SK-N-DZ (cell line): ENCODE results near the gene FSD1.
A peak's percentile ranks its signal among the peaks of the same experiment; 100 is the strongest.

ENCODE experiments used
- DNase-seq: peaks from one replicate; pipeline ENCODE4 v3.0.0-alpha.2; 2015; ENCODE audit warnings: low spot score

FSD1 gene

DNA sequence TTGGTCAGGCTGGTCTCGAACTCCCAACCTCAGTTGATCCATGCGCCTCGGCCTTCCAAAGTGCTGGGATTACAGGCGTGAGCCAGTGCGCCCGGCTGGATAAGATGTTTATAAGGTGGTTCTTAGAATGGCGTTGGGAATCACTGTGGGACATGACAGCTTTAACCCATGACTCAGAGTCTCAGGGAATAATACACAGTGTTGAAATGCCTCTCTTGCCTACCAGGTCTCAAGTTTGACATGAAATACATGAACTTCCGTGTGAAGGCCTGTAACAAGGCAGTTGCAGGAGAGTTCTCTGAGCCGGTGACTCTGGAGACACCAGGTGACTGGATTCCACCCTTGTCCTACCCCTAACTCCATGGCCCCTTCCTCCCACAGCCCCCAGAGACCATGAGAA is 12.6 kb downstream of the FSD1 start:
- no peak for DNase-seq

DNA sequence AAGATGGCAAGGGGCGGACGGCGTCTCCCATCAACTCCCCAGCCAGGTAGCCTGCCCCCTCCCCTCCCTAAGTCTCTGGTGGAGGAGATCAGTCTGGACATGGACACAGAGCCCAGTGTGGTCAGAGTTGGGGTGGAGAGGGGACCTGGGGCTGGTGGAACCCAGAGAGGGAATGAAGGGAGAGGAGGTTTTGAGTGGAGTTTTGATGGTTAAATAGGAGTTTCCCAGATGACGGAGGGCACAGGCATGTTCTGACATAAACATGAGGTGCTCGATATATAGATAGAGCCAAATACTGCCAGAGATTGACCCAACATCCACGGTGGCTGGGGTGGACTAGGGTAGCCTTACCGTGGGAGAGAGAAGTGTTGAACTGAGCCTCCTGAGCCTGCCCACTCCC is 14.1 kb downstream of the FSD1 start:
- DNase-seq, result no peak

DNA sequence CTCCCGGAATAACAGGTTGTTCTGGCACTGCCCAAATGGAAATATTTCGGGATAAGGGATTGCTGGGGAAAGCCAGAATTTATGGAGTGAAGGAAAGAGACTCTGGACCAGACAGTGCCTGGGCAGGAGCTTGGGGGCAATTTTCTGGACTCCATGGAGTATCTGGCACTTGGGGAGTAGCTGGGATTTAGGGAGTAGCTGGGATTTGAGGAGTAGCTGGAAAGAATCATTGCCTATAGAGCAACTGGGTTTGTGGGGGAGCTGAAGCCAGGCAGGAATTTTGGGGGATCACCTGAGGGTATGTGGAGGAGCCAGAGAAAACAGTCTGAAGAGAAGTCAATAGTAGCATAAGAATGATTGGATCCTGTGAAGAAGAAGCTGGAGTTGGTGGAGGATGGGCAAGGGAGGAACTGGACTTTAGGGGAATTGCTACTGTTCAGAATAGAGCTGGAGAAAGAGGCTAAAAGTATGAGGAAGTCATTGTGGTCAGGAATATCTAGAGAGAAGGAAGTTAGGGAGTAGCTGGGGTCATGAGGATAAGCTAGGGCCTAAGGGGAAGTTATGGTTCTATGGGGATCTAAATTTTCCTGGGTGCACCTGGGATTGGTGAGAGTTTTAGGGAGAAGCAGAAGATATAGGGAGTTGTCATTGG is 14.8 kb downstream of the FSD1 start:
- DNase-seq, result no peak

DNA sequence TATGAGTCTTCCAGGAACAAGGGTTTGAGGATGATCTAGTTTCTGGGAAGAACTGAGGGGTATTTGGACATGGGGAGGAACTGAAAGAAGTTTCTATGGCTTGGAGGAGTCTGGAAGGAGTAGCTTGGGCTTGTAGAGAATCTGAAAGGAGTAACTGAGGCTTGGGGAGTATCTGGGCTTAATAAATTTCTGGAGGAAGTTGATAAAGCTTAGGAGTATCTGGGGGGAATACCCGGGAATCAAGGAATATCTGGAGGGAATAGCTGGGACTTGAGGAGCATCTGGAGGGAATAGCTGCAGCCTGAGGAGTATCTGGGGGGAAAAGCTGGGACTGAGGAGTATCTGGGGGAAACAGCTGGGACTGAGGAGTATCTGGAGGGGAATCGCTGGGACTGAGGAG is 16.0 kb downstream of the FSD1 start:
- DNase-seq, result no peak

DNA sequence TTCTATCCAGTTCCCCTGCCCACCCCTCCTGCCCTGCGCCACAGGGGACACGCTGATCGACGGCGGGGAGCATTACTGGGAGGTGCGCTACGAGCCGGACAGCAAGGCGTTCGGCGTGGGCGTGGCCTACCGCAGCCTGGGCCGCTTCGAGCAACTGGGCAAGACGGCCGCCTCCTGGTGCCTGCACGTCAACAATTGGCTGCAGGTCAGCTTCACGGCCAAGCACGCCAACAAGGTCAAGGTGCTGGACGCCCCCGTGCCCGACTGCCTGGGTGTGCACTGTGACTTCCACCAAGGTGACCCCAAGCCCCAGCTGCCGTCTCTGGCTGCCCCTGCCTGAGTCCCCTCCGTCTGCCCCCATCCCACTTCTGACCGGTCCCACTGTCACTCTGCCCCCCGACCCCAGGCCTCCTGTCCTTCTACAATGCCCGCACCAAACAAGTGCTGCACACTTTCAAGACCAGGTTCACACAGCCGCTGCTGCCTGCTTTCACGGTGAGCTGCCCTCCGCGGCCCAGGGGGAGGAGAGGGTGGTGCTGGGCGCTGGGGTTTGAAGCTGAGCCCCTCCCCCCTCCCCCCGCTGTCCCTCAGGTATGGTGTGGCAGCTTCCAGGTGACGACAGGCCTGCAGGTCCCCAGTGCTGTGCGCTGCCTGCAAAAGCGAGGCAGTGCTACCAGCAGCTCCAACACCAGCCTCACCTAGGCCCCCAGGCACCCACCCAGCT is 18.7 kb downstream of the FSD1 start:
- DNase-seq, result no peak

DNA sequence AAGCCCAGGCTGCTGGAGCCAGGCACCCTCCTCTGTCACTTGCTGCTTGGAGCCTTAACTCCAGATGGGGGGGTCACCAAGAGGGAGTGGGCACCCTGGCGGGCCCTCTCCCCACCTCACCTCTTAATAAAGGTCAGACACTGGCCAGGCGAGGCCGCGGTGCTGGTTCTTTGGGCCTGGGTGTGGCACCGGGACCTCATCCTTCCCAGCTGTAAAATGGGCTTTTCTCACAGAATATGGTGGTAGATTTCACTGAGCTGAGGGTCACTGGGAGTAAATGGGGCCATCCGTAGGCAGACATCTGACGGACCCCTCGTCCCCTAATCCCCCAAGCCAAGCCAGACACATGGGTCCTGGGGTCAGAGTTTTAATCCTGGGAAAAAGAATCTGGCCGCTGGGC is 19.3 kb downstream of the FSD1 start:
- DNase-seq, result no peak

DNA sequence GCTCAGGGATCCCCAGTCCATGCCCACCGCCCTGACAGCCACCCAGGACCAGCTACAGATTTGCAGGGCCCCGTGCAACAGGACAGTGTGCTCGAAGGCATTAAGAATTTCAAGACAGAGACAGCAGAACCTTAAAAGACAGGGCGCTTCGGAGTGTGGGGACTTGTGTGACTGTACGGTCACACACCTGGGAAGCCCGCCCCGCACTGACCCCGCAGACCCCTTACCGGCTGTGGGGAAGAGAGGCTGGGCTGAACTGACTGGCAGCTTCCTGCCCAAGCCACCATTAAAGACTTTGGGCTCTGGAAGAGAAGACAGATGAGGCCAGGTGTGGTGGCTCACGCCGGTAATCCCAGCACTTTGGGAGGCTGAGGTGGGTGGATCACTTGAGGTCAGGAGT is 19.8 kb downstream of the FSD1 start:
- no peak for DNase-seq

DNA sequence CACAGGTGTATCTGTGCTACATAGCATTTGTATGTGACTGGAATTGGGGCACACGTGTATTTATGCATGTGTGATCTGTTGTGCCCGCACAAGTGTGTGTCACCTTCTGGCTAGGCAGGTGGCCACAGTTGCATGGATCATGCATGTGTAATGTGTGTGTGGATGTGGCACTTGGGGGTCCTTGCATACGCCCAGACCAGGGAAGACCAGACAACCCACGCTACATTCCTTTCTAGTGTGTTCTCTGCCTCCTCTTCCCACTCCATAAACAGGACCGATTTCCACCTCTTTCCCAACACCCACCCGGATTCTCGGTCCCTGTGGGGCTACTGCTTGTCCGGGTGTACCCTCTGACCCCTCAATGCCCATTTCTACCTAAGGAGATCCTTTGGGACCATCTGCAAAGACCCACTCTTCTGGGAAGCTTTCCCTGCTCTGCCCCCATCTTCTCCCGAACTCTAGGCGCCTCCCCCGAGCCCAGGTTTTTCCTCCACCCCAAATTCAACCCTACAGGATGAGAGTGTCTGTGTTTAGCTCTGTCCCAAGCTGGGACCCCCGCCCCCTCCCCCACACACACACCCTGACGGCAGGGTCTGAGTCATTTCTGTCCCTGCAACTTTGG is 21.9 kb downstream of the FSD1 start:
- no peak for DNase-seq

DNA sequence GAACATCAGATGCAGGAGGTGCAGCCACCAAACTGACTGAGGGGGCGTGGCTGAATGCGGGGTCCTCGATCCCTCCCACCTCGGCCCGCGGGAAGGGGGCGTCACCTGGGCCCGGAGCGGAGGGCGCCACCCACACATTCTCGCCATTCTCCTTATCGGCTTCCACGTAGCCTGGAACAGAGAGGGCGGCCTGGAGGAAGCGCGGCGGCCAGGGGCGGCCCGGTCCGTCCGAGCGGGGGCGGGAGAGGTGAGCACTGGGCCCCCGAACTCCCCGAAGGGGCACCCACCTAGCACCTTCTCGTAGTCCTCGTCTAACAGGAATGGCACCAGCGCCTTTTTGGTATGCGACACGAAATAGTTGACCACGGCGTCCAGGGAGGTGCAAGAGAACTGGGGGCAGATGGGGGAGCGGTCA is 22.4 kb downstream of the FSD1 start:
- DNase-seq, result no peak

DNA sequence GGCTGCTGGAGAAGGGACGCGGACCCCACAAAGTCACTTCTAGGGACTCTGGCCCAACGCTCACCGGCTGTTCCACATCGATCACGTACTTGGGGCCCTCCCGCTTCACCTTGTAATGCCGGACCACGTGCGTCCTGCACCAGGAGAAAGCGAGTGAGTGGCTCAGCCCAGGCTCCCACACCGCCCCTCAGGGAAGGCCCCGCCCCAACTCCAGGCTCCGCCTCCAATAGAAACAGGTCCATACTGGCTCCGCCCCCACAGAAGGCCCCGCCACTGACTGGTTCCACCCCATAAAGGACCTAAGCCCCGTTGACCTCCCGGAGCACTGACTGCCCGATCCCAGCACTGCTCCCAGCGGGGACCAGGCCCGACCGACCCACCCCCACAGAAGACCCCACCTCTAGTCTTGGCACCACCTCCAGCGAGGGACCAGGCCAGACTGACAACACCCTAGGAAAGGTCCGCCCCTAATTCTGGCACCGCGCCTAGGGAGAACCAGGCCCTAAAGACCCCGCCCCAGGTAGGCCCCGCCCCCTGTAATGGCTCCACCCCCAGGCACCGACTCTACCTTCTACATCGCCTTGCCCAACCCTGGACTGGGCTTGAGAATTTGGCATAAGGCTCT is 23.0 kb downstream of the FSD1 start:
- peak; percentile 85 for DNase-seq

DNA sequence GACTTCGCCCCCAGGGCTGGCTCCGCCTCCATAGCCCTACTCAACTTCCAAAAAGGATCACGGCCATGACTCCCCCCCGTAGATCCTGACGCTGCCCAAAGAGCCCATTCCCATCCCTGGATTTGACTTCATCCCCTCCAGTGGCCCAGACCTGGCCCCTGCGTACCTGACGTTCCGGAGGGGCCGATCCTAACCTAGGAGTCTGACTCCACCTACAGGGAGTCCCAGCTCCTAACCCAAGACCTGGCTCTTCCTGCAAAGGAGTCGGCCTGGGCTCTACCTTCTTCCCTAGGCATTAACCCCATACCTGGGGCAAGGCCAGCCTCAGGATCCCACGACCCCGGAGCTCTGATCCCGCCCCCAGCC is 23.5 kb downstream of the FSD1 start:
- no peak for DNase-seq

DNA sequence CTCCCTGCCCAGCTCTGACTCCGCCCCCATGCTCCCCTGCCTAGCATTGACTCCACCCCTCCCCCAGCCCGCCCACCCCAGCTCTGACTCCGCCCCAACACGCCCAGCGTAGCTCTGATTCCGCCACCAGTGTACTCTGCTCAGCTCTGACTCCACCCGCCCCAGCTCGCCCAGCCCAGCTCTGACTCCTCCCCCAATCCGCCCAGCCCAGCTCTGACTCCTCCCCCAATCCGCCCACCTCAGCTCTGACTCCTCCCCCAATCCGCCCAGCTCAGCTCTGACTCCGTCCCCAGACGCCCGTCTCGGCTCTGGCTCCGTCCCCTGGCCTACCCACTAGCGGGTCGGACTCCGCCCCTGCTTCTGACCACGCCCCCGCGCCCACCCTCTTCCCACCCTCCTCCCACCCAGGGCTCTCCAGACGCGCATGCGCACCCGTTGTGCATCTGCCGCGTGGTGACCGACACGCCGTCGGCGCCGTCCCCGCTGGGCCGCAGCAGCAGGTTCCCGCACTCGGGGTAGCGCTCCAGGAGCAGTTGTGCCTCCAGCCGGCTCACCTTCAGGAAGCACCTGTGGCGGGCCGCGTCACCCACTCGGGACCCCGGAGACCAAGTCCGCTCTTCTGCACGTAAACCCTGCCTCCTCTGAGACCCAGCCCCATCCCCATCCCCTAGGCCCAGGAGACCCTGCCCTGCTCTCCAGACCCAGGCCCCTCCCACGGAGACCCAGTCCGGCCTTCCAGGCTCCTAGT is 24.0 kb downstream of the FSD1 start:
- DNase-seq, result peak; percentile 95

DNA sequence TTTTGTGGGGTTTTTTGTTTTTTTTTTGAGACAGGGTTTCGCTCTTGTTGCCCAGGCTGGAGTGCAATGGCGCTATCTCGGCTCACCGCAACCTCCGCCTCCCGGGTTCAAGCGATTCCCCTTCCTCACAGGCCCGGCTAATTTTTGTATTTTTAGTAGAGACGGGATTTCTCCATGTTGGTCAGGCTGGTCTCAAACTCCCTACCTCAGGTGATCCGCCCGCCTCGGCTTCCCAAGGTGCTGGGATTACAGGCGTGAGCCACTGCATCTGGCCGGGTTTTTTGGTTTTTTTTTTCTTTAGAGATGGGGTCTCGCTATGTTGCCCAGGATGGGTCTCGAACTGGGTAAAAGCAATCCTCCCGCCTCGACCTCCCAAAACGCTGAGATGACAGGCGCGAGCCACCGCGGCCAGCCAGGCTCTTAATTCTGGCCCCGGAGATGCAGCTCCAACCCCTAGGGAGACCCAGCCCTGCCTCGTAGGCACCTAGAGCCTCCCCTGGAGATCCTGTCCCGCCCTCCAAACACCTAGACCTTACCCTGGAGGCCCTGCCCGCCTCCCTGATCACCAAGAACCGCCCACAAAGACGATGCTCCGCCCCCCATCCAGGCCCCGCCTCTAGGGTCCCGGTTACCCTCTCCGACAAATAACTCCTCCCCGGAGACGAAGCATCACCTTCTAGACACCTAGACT is 24.7 kb downstream of the FSD1 start:
- peak; percentile 61 for DNase-seq

DNA sequence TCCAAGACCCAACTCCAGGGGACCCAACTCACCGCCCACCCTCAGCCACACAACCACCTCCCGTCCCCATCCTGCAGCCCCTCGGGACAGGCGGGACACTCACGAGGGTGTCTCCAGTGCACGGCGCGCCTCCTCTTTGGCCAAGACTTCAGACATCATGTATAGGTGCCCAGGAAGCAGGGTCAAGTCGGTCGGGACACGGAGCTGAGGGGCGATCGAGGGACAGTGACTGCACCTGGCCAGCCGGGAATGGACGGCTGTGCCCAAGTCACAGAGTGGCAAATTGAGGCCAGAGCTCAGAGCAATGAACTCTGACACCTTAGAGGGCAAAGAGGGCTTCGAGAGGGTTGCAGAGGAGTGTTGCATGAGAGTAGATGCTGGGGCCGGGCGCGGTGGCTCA is 25.5 kb downstream of the FSD1 start:
- DNase-seq, result no peak

DNA sequence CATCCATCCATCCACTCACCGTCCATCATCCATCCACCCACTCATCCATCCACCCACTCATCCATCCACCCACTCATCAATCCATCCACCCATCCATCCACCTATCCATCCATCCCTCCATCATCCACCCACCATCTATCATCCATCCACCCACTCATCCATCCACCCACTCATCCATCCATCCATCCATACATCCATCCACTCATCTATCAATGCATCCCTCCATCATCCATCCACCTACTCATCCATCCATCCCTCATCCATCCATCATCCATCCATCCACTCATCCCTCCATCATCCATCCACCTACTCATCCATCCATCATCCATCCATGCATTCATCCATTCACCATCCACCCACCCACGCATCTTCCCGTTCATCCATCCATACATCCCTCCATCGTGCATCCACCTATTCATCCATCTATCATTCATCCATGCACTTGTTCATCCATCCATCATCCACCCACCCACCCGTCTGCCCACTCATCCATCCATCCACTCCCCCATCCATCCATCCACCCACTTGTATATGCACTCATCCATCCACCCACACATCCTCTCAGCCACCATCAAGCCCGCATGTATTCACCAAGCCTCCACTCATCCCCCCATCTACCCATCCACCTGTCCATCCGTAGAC is 30.7 kb downstream of the FSD1 start:
- DNase-seq, result no peak

DNA sequence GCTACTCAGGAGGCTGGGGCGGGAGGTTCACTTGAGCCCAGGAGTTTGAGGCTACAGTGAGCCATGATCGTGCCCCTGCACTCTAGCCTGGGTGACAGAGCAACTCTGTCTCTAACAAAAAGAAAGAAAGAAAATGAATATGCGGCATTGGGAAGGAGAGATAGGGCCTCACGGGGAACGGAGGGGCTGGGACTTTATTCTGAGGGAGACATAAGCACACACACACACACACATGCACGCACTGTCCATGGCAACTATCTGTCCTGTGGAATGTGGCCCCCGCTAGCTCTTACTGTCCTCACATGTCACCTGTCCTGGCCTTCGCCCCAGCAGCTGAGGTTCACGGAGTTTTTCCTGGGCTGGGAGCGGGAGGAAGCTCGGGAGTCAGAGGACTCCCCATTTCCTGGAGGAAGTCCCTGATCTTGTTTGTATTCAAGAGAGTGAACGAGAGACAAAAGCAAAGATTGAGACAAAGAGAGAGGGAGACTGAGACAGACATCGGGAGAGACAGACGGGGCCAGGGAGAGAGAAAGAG is 33.6 kb downstream of the FSD1 start:
- no peak for DNase-seq

DNA sequence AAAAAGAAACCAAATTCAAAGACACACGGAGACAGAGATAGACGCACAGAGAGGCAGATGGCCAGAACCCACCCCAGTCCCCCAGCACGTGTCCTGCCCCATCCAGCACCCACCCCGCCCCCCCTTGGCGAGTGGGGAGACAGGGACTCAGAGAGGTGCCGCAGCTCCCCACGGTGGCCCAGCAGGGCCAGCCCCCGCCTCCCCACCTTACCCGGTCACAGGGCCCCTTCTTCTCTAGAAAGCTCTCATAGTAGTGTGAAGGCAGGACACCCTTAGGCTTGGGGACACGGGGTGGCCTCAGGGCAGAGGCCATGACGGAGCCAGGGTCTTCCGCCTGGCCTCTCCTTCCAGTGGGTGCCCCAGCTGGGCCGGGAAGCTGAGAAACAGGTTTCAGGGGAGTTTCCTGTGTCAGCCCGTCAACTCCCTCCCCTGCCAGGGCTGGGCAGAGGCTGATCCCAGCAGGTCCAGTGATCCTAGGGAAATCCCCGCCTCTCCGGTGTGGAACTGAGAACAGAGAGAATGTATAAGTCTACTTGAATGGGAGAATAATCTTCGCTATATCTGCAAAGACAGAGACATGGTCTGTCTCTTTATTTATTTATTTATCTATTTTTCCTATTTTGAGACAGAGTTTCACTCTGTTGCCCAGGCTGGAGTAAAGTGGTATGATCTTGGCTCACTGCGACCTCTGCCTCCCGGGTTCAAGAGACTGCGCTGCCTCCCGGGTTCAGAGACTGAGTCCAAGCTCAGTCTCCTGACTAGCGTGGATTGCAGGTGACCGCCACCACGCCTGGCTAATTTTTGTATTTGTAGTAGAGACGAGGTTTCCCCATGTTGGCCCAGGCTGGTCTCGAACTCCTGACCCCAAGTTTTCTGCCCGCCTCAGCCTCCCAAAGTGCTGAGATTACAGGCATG is 34.3 kb downstream of the FSD1 start, which contains the start of gene STAP2:
TSS of gene STAP2 (minus strand) at position 387 of the 915 bp plus-strand sequence. CDS start at position 313, 74 bp downstream.
- DNase-seq, result no peak

DNA sequence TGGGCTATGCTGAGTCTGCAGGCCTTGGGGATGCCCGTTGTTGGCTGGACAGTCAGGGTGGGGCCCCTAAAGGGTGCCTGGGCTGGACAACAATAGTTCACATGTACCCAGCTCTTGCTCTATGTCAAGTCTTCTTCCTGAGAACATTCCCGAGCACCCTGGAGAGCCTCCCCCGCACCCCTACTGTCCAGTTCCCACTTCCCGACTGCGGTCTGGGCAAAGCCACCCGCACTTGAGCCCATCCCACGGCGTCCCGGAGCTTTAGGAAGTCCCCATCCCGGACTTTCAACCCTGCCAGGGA is 37.9 kb downstream of the FSD1 start:
- DNase-seq, result no peak

DNA sequence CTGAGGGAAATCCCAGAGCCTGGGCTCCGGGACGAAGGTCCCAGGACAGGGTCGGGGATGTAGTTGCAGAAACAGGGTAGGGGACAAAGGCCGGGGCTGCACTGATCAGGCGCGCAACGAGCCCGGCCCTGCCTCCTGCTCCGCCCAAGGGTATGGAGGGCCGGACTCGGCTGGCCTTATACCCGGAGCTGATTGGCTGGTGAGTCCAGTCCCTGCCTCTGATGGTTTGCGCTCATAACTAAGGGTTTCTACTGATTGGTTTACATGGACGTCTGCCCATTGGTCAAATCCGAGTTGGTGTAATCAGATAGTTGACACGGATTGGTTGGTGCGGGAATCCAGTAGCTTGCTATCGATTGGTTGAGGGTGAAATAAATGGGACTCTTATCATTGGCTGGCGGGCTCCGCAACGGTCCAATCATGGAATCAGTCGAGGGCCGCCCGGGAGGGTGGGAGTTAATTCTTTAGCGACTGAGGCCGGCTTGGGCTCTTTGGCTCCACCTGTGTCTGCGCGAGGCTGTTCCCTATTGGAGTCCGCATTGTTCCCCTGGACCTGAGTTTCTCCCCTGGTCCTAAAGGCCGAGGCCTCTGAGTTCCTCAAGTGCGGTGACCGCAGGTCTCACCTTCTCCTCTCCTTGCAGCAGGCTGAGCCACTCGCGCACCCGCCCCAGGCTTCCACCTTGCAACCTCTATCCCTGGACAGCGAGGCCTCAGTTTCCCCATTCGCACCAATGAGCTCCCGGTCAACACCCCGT is 38.4 kb downstream of the FSD1 start:
- peak; percentile 100 for DNase-seq
